ENCODE measurements around the gene IGSF5. TPM values are rescaled to one million over a fixed set of nuclear protein-coding genes. Genes with fewer than 3 reads are reported as not detected.
"Not testable (repeated sequence)": the region's sequence is repeated elsewhere in the genome, so short reads cannot be mapped to it uniquely, and the experiment has no call there.

IGSF5 gene
- total RNA-seq, 1 experiment from 2014 or later, result not detected

GRCh38 chr21:39727401-39728120 is 17.4 kb upstream of the IGSF5 start:
- no peak for DNase-seq
- H3K27me3 ChIP-seq (ENCODE audit: low read length), result no peaks in the 10 kb centered on the region

GRCh38 chr21:39728341-39728740 is 16.6 kb upstream of the IGSF5 start:
- H3K4me2 ChIP-seq (ENCODE audit: low read depth, low read length, poor library complexity, severe bottlenecking), result no peak overlapping the region
- H3K79me2 ChIP-seq (ENCODE audit: low read length), result no peaks in the 10 kb centered on the region
- no peak overlapping the region for H3K9ac ChIP-seq (ENCODE audit: low read length)
- no peaks in the 10 kb centered on the region for H4K20me1 ChIP-seq (ENCODE audit: insufficient read depth, low read depth, low read length)
- H3K36me3 ChIP-seq (ENCODE audit: insufficient read depth, low read length), result no peaks in the 10 kb centered on the region
- no peaks in the 10 kb centered on the region for H3K9me2 ChIP-seq (replicated peaks; ENCODE audit: insufficient read depth, low read length)
- no peaks in the 10 kb centered on the region for H3K4me1 ChIP-seq (ENCODE audit: low read length)
- no peaks in the 10 kb centered on the region for H3K9me3 ChIP-seq (ENCODE audit: low read length)
- H3K27ac ChIP-seq (ENCODE audit: low read length), result no peak overlapping the region
- H3K4me3 ChIP-seq (ENCODE audit: low read length), result no peak overlapping the region
- no peak overlapping the region for H2AFZ ChIP-seq (ENCODE audit: low read length)
- no peak for DNase-seq
- H3K27me3 ChIP-seq (ENCODE audit: low read length), result no peaks in the 10 kb centered on the region

More at GRCh38 chr21:39727401-39728120, 17.4 kb upstream of the IGSF5 start:
- no peaks in the 10 kb centered on the region for H3K9me3 ChIP-seq (ENCODE audit: low read length)
- H3K9me2 ChIP-seq (replicated peaks; ENCODE audit: insufficient read depth, low read length), result no peaks in the 10 kb centered on the region
- no peak overlapping the region for H3K27ac ChIP-seq (ENCODE audit: low read length)
- no peaks in the 10 kb centered on the region for H3K4me1 ChIP-seq (ENCODE audit: low read length)
- H3K4me2 ChIP-seq (ENCODE audit: low read depth, low read length, poor library complexity, severe bottlenecking), result no peak overlapping the region
- no peaks in the 10 kb centered on the region for H4K20me1 ChIP-seq (ENCODE audit: insufficient read depth, low read depth, low read length)
- no peaks in the 10 kb centered on the region for H3K36me3 ChIP-seq (ENCODE audit: insufficient read depth, low read length)
- H3K9ac ChIP-seq (ENCODE audit: low read length), result no peak overlapping the region
- no peak overlapping the region for H2AFZ ChIP-seq (ENCODE audit: low read length)
- H3K79me2 ChIP-seq (ENCODE audit: low read length), result no peaks in the 10 kb centered on the region
- H3K4me3 ChIP-seq (ENCODE audit: low read length), result no peak overlapping the region

GRCh38 chr21:39730418-39731157 is 14.4 kb upstream of the IGSF5 start:
- Histone ChIP-seq H3K9me2 (replicated peaks; ENCODE audit: insufficient read depth, low read length) (no peaks in the 10 kb centered on the region), H3K36me3 (ENCODE audit: insufficient read depth, low read length) (no peaks in the 10 kb centered on the region), H3K9ac (ENCODE audit: low read length) (no peak overlapping the region), H2AFZ (ENCODE audit: low read length) (no peak overlapping the region), H3K79me2 (ENCODE audit: low read length) (no peaks in the 10 kb centered on the region), H3K4me1 (ENCODE audit: low read length) (no peaks in the 10 kb centered on the region), H3K4me3 (ENCODE audit: low read length) (no peak overlapping the region), H3K4me2 (ENCODE audit: low read depth, low read length, poor library complexity, severe bottlenecking) (no peak overlapping the region), H4K20me1 (ENCODE audit: insufficient read depth, low read depth, low read length) (no peaks in the 10 kb centered on the region), H3K9me3 (ENCODE audit: low read length) (no peaks in the 10 kb centered on the region), H3K27ac (ENCODE audit: low read length) (no peak overlapping the region), H3K27me3 (ENCODE audit: low read length) (no peaks in the 10 kb centered on the region)
- DNase-seq, result no peak

GRCh38 chr21:39736716-39737115 is 8.3 kb upstream of the IGSF5 start:
- no peaks in the 10 kb centered on the region for H3K4me1 ChIP-seq (ENCODE audit: low read length)
- H3K79me2 ChIP-seq (ENCODE audit: low read length), result no peaks in the 10 kb centered on the region
- no peaks in the 10 kb centered on the region for H3K9me3 ChIP-seq (ENCODE audit: low read length)
- no peaks in the 10 kb centered on the region for H3K9me2 ChIP-seq (replicated peaks; ENCODE audit: insufficient read depth, low read length)
- no peak for DNase-seq
- H3K27me3 ChIP-seq (ENCODE audit: low read length), result no peaks in the 10 kb centered on the region
- H2AFZ ChIP-seq (ENCODE audit: low read length), result no peak overlapping the region
- H3K4me3 ChIP-seq (ENCODE audit: low read length), result no peak overlapping the region
- H3K27ac ChIP-seq (ENCODE audit: low read length), result no peak overlapping the region
- no peak overlapping the region for H3K9ac ChIP-seq (ENCODE audit: low read length)
- H3K4me2 ChIP-seq (ENCODE audit: low read depth, low read length, poor library complexity, severe bottlenecking), result no peak overlapping the region
- H3K36me3 ChIP-seq (ENCODE audit: insufficient read depth, low read length), result no peaks in the 10 kb centered on the region
- no peaks in the 10 kb centered on the region for H4K20me1 ChIP-seq (ENCODE audit: insufficient read depth, low read depth, low read length)

GRCh38 chr21:39737376-39738000 is 7.5 kb upstream of the IGSF5 start:
- no peak overlapping the region for H3K4me3 ChIP-seq (ENCODE audit: low read length)
- H3K4me1 ChIP-seq (ENCODE audit: low read length), result no peaks in the 10 kb centered on the region
- H3K27me3 ChIP-seq (ENCODE audit: low read length), result no peaks in the 10 kb centered on the region
- H2AFZ ChIP-seq (ENCODE audit: low read length), result no peak overlapping the region
- H4K20me1 ChIP-seq (ENCODE audit: insufficient read depth, low read depth, low read length), result no peaks in the 10 kb centered on the region
- no peaks in the 10 kb centered on the region for H3K9me3 ChIP-seq (ENCODE audit: low read length)
- H3K9ac ChIP-seq (ENCODE audit: low read length), result no peak overlapping the region
- H3K9me2 ChIP-seq (replicated peaks; ENCODE audit: insufficient read depth, low read length), result no peaks in the 10 kb centered on the region
- no peaks in the 10 kb centered on the region for H3K79me2 ChIP-seq (ENCODE audit: low read length)
- H3K36me3 ChIP-seq (ENCODE audit: insufficient read depth, low read length), result no peaks in the 10 kb centered on the region
- H3K4me2 ChIP-seq (ENCODE audit: low read depth, low read length, poor library complexity, severe bottlenecking), result no peak overlapping the region
- no peak overlapping the region for H3K27ac ChIP-seq (ENCODE audit: low read length)
- DNase-seq, result no peak

GRCh38 chr21:39738566-39738965 is 6.4 kb upstream of the IGSF5 start:
- H3K36me3 ChIP-seq (ENCODE audit: insufficient read depth, low read length), result no peaks in the 10 kb centered on the region
- no peaks in the 10 kb centered on the region for H3K9me2 ChIP-seq (replicated peaks; ENCODE audit: insufficient read depth, low read length)
- H3K27ac ChIP-seq (ENCODE audit: low read length), result no peak overlapping the region
- H3K4me3 ChIP-seq (ENCODE audit: low read length), result no peak overlapping the region
- no peaks in the 10 kb centered on the region for H3K27me3 ChIP-seq (ENCODE audit: low read length)
- no peaks in the 10 kb centered on the region for H3K9me3 ChIP-seq (ENCODE audit: low read length)
- H3K4me1 ChIP-seq (ENCODE audit: low read length), result no peaks in the 10 kb centered on the region
- no peak for DNase-seq
- no peaks in the 10 kb centered on the region for H4K20me1 ChIP-seq (ENCODE audit: insufficient read depth, low read depth, low read length)
- no peak overlapping the region for H3K4me2 ChIP-seq (ENCODE audit: low read depth, low read length, poor library complexity, severe bottlenecking)
- no peak overlapping the region for H3K9ac ChIP-seq (ENCODE audit: low read length)
- H3K79me2 ChIP-seq (ENCODE audit: low read length), result no peaks in the 10 kb centered on the region
- H2AFZ ChIP-seq (ENCODE audit: low read length), result no peak overlapping the region

GRCh38 chr21:39739531-39739930 is 5.5 kb upstream of the IGSF5 start:
- not testable (repeated sequence) for H3K27me3 ChIP-seq (ENCODE audit: low read length); H3K4me1 ChIP-seq (ENCODE audit: low read length); H4K20me1 ChIP-seq (ENCODE audit: insufficient read depth, low read depth, low read length); H3K79me2 ChIP-seq (ENCODE audit: low read length); H2AFZ ChIP-seq (ENCODE audit: low read length); H3K36me3 ChIP-seq (ENCODE audit: insufficient read depth, low read length); DNase-seq; H3K4me2 ChIP-seq (ENCODE audit: low read depth, low read length, poor library complexity, severe bottlenecking); H3K9me3 ChIP-seq (ENCODE audit: low read length); H3K9me2 ChIP-seq (replicated peaks; ENCODE audit: insufficient read depth, low read length); H3K9ac ChIP-seq (ENCODE audit: low read length); H3K4me3 ChIP-seq (ENCODE audit: low read length); H3K27ac ChIP-seq (ENCODE audit: low read length)

- not testable (repeated sequence) for DNase-seq; H2AFZ ChIP-seq (ENCODE audit: low read length); H3K4me3 ChIP-seq (ENCODE audit: low read length); H3K27ac ChIP-seq (ENCODE audit: low read length); H3K36me3 ChIP-seq (ENCODE audit: insufficient read depth, low read length); H3K79me2 ChIP-seq (ENCODE audit: low read length); H4K20me1 ChIP-seq (ENCODE audit: insufficient read depth, low read depth, low read length); H3K9me3 ChIP-seq (ENCODE audit: low read length); H3K9ac ChIP-seq (ENCODE audit: low read length); H3K27me3 ChIP-seq (ENCODE audit: low read length); H3K4me2 ChIP-seq (ENCODE audit: low read depth, low read length, poor library complexity, severe bottlenecking); H3K4me1 ChIP-seq (ENCODE audit: low read length); H3K9me2 ChIP-seq (replicated peaks; ENCODE audit: insufficient read depth, low read length)
These were observed 2.4 kb upstream of the IGSF5 start for GRCh38 chr21:39742561-39742960.

Measured in Karpas-422 (cell line).